ENCODE data around the gene OGFRL1.

- TF ChIP-seq, protein P1, sequence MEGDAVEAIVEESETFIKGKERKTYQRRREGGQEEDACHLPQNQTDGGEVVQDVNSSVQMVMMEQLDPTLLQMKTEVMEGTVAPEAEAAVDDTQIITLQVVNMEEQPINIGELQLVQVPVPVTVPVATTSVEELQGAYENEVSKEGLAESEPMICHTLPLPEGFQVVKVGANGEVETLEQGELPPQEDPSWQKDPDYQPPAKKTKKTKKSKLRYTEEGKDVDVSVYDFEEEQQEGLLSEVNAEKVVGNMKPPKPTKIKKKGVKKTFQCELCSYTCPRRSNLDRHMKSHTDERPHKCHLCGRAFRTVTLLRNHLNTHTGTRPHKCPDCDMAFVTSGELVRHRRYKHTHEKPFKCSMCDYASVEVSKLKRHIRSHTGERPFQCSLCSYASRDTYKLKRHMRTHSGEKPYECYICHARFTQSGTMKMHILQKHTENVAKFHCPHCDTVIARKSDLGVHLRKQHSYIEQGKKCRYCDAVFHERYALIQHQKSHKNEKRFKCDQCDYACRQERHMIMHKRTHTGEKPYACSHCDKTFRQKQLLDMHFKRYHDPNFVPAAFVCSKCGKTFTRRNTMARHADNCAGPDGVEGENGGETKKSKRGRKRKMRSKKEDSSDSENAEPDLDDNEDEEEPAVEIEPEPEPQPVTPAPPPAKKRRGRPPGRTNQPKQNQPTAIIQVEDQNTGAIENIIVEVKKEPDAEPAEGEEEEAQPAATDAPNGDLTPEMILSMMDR (conservative IDR thresholded peaks at IDR 0.05; ENCODE audit: low read depth, low read length), result no peak
- TF ChIP-seq EZH2 (IDR thresholded peaks at IDR 0.05; ENCODE audit: borderline replicate concordance, low read depth, low read length, poor library complexity, severe bottlenecking), result no peak
Measured at GRCh38 chr6:71330501-71330900, 41.9 kb downstream of the OGFRL1 start.

Data from A673 (cell line).